HFFc6 (cell line): ENCODE results near the gene BCR. TPM values are rescaled to one million over a fixed set of nuclear protein-coding genes. Genes with fewer than 3 reads are reported as not detected.

ENCODE experiments used
- DNase-seq: peaks from one replicate; pipeline ENCODE4 v3.0.0-alpha.2; 2018
- H3K27ac Mint-ChIP-seq: 2 replicates; pipeline ENCODE4 v1.8.0; 2020; ENCODE audit warnings: mild to moderate bottlenecking, mixed read lengths
- H3K27me3 Mint-ChIP-seq: 2 replicates; pipeline ENCODE4 v1.8.0; 2021; ENCODE audit warnings: mild to moderate bottlenecking, moderate library complexity, mixed read lengths; ENCODE audit not compliant: insufficient read depth
- H3K36me3 Mint-ChIP-seq: 2 replicates; pipeline ENCODE4 v1.8.0; 2021; ENCODE audit warnings: low read depth, mixed read lengths
- H3K4me1 Mint-ChIP-seq: 2 replicates; pipeline ENCODE4 v1.8.0; 2020; ENCODE audit warnings: low read depth, mixed read lengths
- H3K4me3 Mint-ChIP-seq: 2 replicates; pipeline ENCODE4 v1.8.0; 2020; ENCODE audit warnings: mild to moderate bottlenecking, moderate library complexity, mixed read lengths
- H3K9me3 Mint-ChIP-seq: 2 replicates; pipeline ENCODE4 v1.8.0; 2020; ENCODE audit warnings: mild to moderate bottlenecking, mixed read lengths
- CTCF ChIP-seq: fragments of 200-600 bp; sonication (generic); IDR thresholded peaks from 2 replicates; pipeline ENCODE4 v1.5.0; 2021; ENCODE audit warnings: antibody characterized with exemption, mild to moderate bottlenecking
- total RNA-seq, 6 experiments: library from RNA; stranded (reverse); fragmentation: NEBNext Ultra II Directional; extraction: Animal tissue kit (Norgen Biotek cat#: 25700); gene quantifications; 2 replicates in 1 of 6; 3 replicates in 5 of 6; pipeline ENCODE4 v1.2.3, GENCODE V29; 2021

BCR gene
- total RNA-seq, 6 experiments from 2014 or later = 28.0 to 41.3 (median 31.3) TPM

GRCh38 chr22:23220485-23221350, 40.4 kb downstream of the BCR start:
- Mint-ChIP-seq H3K27me3 (peaks cover 1% of the 10 kb centered on the region), H3K4me1 (peaks cover 65% of the 10 kb centered on the region), H3K4me3 (peak overlapping the region; percentile 36), H3K27ac (peak overlapping the region; percentile 63), H3K9me3 (no peaks in the 10 kb centered on the region), H3K36me3 (no peaks in the 10 kb centered on the region)
- TF ChIP-seq CTCF = no peak
- no peak for DNase-seq

GRCh38 chr22:23221351-23221804, 41.1 kb downstream of the BCR start:
- no peak overlapping the region for H3K4me3 Mint-ChIP-seq
- DNase-seq = no peak
- no peaks in the 10 kb centered on the region for H3K36me3 Mint-ChIP-seq
- no peak overlapping the region for H3K27ac Mint-ChIP-seq
- H3K9me3 Mint-ChIP-seq = no peaks in the 10 kb centered on the region
- TF ChIP-seq CTCF = no peak
- peaks cover 1% of the 10 kb centered on the region for H3K27me3 Mint-ChIP-seq
- peaks cover 65% of the 10 kb centered on the region for H3K4me1 Mint-ChIP-seq

GRCh38 chr22:23222033-23222792, 41.9 kb downstream of the BCR start:
- Mint-ChIP-seq H3K4me3 (no peak overlapping the region), H3K36me3 (no peaks in the 10 kb centered on the region; the same call in 1 of the 2 replicates), H3K4me1 (peaks cover 66% of the 10 kb centered on the region), H3K27me3 (peaks cover 1% of the 10 kb centered on the region; the same call in 1 of the 2 replicates), H3K9me3 (no peaks in the 10 kb centered on the region), H3K27ac (no peak overlapping the region)
- no peak for TF ChIP-seq CTCF
- DNase-seq = no peak

- Mint-ChIP-seq H3K36me3 (peaks cover 1% of the 10 kb centered on the region), H3K4me1 (peaks cover 73% of the 10 kb centered on the region), H3K9me3 (peaks cover under 1% of the 10 kb centered on the region; the same call in 1 of the 2 replicates), H3K27ac (no peak overlapping the region), H3K4me3 (no peak overlapping the region), H3K27me3 (peaks cover 1% of the 10 kb centered on the region; the same call in 1 of the 2 replicates)
- no peak for TF ChIP-seq CTCF
- DNase-seq = no peak
Observed at GRCh38 chr22:23222793-23223568, 42.7 kb downstream of the BCR start.
